Epidermal melanocyte (primary cell): Measurements from ENCODE around the gene SFXN3.

Source experiments
- DNase-seq: peaks from one replicate; pipeline ENCODE4 v3.0.0; 2011; ENCODE audit warnings: low spot score; ENCODE audit not compliant: insufficient read length

The SFXN3 gene

GRCh38 chr10:101000127-101000914 lies 30.7 kb upstream of the SFXN3 start:
- no peak for DNase-seq

DNA sequence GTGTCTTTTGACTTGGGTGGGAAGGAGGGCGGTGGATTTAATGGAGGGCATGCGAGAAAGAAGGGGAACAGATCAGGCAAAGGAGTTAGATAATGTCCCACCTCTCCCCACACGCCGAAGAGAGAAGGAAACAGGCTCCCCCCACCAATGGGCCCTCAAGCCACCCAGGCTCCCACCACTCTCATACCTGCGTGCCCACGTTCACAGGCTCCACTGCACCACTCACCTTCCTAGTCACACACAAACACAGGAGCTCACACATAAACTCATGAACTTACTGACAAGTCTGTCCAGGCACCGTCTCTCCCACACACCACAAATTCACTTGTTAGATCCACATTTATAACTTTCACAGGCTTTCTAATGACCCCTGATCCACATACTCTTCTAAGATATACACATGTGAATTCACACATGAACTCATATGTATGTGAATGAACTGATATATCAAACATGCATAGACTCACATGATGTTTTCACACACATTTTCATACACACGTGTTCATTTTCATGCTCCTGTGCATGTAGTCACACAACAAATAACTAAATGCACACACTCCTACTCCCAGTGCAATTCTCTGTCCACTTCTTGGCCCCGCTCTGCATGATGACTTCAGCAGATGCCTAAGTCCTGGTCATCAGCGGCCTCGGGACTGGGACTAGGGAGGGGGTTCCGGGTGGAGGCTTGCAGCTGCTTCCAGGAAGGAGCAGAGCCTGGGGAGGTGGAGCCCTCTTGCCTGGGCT lies 29.9 kb upstream of the SFXN3 start:
- DNase-seq, result peak; percentile 93

DNA sequence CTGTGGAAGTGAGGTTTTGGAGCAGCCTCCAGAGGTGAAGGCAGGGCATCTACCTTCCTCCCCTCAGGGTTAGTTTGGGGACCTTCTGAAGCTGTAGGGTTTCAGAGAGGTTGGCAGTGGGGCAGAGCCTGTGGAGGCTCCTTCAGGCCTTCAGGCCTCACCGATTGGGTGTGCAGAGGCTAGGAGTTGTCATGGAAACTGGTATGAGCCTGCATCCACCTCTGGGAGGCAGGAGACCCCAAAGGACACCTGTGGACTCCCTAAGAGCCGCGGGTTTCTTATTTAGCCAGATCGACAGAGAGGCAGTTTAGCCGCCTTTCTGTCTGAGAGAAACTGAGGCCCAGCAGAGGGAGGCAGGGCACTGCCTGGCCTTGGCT lies 29.4 kb upstream of the SFXN3 start:
- no peak for DNase-seq

DNA sequence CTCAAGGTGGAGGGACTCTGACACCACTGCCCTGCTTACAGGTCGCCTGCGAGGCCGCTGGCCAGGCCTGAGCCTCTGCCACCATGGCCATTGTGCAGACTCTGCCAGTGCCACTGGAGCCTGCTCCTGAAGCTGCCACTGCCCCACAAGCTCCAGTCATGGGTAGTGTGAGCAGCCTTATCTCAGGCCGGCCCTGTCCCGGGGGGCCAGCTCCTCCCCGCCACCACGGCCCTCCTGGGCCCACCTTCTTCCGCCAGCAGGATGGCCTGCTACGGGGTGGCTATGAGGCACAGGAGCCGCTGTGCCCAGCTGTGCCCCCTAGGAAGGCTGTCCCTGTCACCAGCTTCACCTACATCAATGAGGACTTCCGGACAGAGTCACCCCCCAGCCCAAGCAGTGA lies 28.6 kb upstream of the SFXN3 start:
- DNase-seq, result no peak

DNA sequence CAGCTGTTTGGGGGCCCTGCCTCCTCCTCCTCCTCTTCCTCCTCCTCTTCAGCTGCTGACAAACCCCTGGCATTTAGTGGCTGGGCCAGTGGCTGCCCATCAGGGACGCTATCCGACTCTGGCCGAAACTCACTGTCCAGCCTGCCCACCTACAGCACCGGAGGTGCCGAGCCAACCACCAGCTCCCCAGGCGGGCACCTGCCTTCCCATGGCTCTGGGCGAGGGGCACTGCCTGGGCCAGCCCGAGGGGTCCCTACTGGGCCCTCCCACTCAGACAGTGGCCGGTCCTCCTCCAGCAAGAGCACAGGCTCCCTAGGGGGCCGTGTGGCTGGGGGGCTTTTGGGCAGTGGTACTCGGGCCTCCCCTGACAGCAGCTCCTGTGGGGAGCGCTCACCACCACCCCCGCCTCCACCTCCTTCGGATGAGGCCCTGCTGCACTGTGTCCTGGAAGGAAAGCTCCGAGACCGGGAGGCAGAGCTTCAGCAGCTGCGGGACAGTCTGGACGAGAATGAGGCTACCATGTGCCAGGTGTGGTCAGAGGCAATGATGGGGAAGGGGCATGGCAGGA lies 27.3 kb upstream of the SFXN3 start:
- no peak for DNase-seq

GRCh38 chr10:101005361-101005760 lies 25.7 kb upstream of the SFXN3 start:
- DNase-seq, result no peak

DNA sequence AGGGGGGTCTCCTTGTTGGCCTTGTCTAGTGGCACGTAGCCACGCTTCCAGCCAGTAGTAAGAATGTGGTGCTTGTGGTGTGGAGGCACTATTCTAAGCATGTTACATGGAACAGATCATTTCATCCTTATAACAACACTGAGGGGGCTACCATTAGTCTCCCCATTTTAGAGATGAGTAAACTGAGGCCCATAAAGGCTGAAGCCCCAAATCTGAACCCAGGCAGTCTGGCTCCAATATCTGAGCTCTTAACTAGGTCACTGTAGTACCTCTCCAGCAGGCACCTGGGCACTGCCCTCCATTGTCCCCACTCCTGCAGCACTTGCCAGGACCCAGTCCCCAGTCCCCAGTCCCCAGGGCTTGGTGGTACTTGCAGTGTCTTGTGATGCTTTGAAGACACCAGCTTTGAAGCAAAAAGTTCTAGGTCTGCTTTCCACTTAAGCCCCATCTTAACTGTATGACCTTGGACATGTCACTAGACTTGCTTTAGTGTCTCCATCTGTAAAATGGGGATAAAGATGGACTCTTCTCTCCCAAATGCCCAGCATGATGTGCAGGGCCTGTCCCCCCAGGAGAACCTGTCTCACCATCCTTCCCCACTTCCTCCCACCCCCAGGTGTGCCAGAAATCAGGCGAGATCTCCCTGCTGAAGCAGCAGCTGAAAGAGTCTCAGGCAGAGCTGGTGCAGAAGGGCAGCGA lies 25.0 kb upstream of the SFXN3 start:
- DNase-seq, result no peak

- no peak for DNase-seq
Observed at GRCh38 chr10:101006593-101007098, 24.4 kb upstream of the SFXN3 start.

DNA sequence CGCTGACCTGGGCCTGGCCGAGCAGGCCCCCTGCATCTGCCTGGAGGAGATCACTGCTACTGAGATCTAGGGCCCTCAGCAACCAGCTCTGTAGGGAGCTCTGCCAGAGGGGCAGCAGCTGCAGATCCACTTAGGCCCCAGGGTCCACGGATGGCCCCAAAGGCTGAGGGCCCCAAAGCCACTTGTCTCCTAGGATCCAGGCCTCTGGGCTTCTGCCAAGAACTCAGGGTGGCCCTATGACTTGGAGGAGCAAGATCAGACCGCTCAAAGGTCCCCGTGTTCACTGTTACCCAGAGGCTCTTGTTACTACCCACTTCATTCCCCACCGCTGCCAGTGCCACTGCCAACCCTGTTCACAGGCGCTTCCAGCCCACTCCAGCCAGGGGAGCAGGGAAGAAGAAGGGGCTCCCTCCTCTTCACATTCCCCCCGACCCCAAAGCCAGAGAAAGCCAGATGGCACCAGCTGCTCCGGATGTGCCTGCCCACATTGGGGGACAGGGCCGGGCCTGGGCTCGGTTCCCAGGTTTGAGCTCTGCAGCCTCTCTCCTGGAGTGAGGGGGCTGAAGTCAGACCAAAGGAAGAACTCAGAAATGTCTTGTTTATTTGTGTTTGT lies 23.8 kb upstream of the SFXN3 start:
- DNase-seq, result no peak

DNA sequence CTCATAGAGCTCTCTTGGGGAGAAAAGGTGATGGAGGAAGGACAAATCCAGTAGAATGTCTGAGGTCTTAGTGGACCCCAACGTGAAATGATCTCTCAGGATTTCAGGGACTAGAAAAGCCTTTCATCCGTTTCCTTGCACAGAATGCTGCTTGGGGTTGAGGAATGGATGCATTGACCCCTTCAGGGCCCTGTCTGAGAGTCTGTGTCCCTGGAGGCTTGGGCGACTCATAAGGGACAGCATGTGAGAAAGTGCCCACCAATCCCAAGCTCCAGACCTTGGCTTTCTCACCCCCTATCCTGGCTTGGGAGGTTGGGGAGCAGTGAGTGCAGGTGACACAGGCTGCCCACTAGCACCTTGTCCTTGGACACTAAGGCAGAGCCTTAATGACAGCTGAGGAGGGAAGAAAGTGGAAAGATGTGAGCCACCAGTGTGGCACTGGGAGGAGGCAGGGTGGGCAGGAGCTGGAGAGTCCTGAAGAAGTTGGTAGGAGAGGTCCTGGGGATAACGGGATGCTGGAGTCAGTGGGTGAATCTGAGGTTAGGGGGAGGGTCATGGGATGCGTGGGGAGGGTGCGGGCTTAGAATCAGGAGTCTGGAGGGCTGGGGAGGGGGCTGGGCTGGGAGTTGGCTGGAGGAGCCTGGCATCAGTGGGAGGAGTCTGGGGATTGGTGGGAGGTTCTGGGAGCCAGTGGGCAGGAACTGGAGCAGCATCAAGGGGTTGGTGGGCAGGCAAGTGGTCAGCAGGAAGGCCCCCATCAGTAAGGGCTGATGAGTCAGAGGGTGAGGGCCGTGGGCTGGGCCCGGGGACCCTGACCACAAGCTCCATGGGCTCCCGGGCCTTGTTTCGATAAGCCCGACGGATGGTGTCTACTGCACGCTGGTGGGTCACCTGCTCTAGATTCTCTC lies 22.9 kb upstream of the SFXN3 start:
- DNase-seq, result no peak

- peak; percentile 49 for DNase-seq
Observed at GRCh38 chr10:101008823-101009423, 22.1 kb upstream of the SFXN3 start.

- no peak for DNase-seq
Observed at GRCh38 chr10:101010329-101010728, 20.7 kb upstream of the SFXN3 start.

DNA sequence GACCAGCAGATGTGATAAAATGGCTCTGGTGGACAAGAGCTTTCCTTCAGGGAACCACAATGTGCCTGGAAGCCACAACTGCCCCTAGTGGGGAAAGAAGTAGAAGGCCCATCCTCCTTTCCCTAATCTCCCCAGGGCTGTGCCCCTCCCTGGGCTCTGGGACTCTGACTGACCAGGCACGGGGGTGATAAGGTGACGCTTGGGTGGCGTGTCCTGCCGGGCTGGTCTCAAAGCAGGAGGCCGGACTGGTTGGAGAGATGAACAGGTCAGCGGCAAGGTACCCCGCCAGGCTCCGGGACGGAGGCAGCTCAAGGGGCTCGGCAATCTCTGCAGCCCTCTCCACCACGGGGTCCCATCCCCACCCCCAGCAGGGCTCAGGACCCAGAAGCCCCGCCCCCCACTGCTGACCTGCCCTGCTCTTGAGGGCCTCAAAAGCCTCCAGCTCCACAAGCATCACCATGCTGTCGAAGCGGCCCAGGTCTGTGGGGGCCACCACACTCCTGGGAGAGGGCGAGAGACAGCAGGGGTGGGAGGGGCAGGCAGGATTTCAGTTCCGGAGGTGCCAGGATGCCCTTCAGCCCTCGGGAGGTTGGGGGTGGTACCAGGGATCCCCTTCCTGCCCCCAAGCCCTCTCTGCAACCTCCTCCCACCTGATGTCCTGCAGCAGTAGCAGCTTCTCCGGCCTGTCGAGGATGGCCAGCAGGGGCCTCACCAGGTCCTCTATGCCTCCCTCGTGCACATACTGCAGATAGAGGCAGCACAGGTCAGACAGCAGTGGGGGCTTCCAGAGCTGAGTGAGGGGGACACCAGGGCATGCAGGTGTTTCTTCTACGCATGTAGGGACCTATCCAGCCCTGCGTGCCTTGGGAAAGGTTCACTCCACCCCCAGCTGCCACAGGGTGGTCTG lies 19.3 kb upstream of the SFXN3 start:
- DNase-seq, result no peak

DNA sequence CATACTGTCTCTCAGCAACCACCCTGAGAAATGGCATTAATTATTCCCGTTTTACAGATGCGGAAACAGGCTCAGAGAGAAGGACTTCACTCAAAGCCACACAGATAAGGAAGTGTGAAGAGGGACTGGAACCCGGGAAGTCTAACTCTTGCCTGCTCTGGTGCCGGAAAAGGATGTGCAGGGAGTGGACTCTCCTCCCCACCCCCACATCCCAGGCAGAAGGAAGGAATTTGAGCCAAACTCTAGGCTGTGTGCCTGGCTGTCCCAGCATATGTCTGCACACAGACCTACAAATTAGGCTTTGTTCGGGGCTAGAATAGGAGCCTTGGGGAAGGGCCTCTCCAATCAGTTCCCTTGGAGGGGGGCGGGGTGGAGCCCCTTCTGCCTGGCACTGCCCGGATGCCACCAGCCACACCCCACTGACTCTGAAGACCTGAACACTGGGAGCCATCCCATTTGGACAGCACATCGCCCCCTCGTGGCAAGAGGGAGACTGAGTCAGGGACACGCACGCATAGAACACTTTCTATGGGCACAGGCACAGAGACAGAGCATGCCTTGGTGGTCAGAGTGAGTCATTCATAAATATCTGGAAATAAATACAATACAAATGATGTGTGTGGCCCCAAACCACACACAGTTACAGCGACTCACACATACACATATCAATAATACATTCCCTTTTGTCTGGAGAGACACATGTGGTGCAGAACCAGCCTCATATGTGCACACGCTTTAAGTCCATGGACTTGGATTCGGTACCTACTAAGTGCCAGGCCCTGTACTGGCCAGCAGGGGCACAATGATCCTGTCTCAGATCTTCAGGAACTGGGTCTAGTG lies 18.3 kb upstream of the SFXN3 start:
- DNase-seq, result peak; percentile 99

DNA sequence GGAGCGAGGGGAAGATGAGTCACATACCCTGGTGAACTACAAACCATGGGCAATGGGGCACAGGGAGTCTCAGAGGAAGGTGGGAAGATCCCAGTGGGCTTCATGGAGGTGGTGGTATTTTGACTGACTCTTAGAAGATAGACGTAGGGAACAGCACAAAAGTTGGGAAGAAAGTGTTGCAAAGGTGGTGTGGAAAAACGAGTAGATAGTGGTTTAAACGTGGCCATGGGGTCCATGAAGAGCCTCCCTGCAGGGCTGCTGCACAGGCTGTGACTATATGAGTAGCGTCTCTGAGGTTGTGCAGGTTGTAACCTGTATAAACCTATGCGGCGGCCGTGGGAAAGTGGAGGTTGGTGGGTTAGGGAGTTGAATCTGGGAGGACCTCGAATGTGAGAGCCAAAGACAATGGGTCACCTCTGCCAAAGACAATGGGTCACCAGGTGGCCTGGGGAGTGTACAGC lies 17.6 kb upstream of the SFXN3 start:
- DNase-seq, result no peak

DNA sequence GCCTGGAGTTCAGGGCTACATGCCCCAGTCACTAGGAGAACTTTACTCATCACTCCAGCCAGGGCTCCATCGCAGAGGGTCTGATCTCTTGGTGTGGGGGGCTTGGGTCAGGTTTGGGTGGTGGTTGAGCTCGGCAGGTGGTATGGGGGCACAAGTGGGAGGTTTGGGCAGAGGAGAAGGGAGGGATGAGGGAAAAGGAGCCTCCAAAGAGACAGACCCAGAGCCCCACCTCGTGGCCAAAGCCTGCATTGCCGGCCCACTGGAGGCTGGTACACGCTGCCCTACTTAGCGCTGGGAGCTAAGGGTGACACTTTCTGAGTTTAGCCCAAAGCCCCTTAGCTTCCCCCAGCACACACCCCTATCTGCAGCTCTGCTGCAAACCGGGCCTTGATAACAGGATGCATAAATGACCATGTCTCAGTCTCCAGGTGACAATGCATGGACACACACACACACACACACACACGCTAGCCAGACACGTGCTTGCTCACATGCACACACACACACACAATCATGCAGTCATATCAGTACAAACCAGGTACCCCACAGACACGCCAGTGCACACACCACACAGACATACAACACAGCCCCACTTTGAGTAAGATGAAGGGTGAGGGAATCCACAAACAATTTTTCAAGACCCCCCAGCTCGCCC lies 16.7 kb upstream of the SFXN3 start:
- DNase-seq, result peak; percentile 88

GRCh38 chr10:101014966-101015581 lies 16.0 kb upstream of the SFXN3 start:
- DNase-seq, result no peak
